Measurements from ENCODE around the gene RNF213. TPM values are rescaled to one million over a fixed set of nuclear protein-coding genes. Genes with fewer than 3 reads are reported as not detected.

Gene RNF213
- total RNA-seq, 4 donors from 2014 or later = 83.6 to 205 (median 103) TPM

GRCh38 chr17:80363120-80363515 lies 102.5 kb downstream of the RNF213 start:
- no peak for TF ChIP-seq CTCF (IDR thresholded peaks at IDR 0.05)
- no peak for ATAC-seq (ENCODE audit: low FRiP score)

GRCh38 chr17:80363518-80364090 lies 103.0 kb downstream of the RNF213 start:
- TF ChIP-seq CTCF (IDR thresholded peaks at IDR 0.05) = no peak
- ATAC-seq (ENCODE audit: low FRiP score) = no peak
- DNase-seq (ENCODE audit: low spot score) = no peak

More at GRCh38 chr17:80363120-80363515, 102.5 kb downstream of the RNF213 start:
- DNase-seq (ENCODE audit: low spot score) = no peak

DNA sequence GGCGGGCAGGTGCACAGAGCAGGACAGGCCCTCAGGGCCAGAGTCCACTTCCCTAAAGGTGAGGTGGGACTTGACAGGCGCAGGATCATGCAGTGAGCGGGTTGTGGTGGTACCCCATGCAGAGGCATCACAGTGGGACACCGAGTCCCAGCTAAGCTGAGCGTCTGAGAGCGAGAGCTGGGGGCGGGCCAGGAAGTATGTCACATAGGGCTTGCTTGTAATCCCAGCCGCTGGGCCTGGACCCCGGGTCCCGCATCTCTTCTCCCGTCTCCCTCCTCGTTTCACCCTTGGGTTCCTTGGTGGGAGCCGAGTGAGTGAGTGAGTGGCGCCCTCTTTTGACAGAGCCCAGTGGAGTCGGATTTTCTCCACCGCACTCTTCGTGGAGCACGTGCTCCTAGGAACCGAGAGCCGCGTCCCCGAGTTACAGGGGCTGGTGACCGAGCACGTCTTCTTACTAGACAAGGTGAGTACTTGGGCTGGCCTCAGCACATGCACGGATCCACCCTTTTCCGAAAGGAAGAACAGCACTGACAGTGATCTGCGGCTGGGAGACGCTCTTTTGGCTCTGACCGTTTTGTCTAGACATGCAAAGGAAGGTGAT lies 103.5 kb downstream of the RNF213 start:
- DNase-seq (ENCODE audit: low spot score) (no peak), ATAC-seq (ENCODE audit: low FRiP score) (no peak)
- no peak for TF ChIP-seq CTCF (IDR thresholded peaks at IDR 0.05)

GRCh38 chr17:80365001-80365965 lies 104.6 kb downstream of the RNF213 start:
- TF ChIP-seq CTCF (IDR thresholded peaks at IDR 0.05) = no peak
- DNase-seq (ENCODE audit: low spot score) = no peak
- ATAC-seq (ENCODE audit: low FRiP score) = no peak

DNA sequence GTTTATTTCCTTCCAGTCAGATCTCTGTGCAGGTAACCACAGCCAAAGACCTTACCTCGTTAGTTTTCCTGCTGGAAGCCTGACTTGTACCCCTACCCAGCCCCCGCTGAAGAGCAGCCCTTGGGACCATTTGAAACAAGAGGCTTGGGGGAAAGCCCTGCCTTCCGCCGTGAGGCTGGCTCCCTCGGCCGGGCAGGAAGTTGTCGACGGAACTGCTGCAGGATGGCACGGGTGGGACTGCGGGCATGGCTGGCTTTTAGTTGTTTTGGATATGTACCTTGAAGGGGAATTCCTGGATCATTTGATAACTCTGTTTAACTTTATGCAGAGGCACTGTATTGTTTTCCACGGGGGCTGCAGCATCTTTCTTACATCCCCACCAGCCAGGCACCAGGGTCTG lies 105.3 kb downstream of the RNF213 start:
- DNase-seq (ENCODE audit: low spot score) (no peak), ATAC-seq (ENCODE audit: low FRiP score) (no peak)
- no peak for TF ChIP-seq CTCF (IDR thresholded peaks at IDR 0.05)

DNA sequence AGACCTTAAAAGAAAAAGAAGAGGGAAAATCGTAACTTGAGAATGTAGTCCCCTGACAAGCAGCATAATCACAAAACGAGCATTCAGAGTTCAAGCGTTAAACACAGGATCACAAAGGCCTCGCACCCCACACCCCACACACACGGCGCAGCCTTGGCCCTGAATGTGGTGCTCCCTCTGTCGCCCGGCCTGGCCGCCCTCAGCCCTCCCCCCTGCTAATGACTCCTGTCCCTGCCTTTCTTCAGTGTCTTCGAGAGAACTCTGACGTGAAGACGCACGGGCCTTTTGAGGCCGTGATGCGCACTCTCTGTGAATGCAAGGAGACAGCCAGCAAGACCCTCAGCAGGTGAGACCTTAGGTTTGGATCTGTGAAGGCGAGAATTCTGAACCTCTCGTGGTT lies 106.9 kb downstream of the RNF213 start:
- no peak for ATAC-seq (ENCODE audit: low FRiP score)
- no peak for TF ChIP-seq CTCF (IDR thresholded peaks at IDR 0.05)
- no peak for DNase-seq (ENCODE audit: low spot score)

Measured in omental fat pad (tissue), 4 donors.